Tibial nerve (tissue), 4 donors: ENCODE measurements around the gene CMIP. TPM values are rescaled to one million over a fixed set of nuclear protein-coding genes. Genes with fewer than 3 reads are reported as not detected.

Experiments
- DNase-seq, 2 donors: peaks; one replicate each; pipeline ENCODE4 v3.0.0-alpha.2; 2019; ENCODE audit warnings: low spot score in 2 of 2
- H3K27ac ChIP-seq, 4 donors: fragments of 200-600 bp; sonication (generic) in 3 of 4; one replicate each; pipeline ENCODE4 v1.5.1; 2017 to 2019; ENCODE audit warnings: mild to moderate bottlenecking in 1 of 4
- H3K27me3 ChIP-seq, 2 donors: fragments of 200-600 bp; sonication (generic) in 1 of 2; one replicate each; pipeline versions ENCODE4 v1.5.1 to v1.6.0; 2017 to 2019
- H3K36me3 ChIP-seq, 3 donors: fragments of 200-600 bp; sonication (generic); one replicate each; pipeline ENCODE4 v1.5.1; 2018 to 2019
- H3K4me1 ChIP-seq, 4 donors: fragments of 200-600 bp; sonication (generic) in 3 of 4; one replicate each; pipeline ENCODE4 v1.5.1; 2017 to 2019
- H3K4me3 ChIP-seq, 4 donors: fragments of 200-600 bp; sonication (generic) in 3 of 4; one replicate each; pipeline ENCODE4 v1.5.1; 2017 to 2019; ENCODE audit warnings: mild to moderate bottlenecking in 1 of 4, moderate library complexity in 1 of 4
- H3K9me3 ChIP-seq, 4 donors: fragments of 200-600 bp; sonication (generic) in 3 of 4; one replicate each; pipeline ENCODE4 v1.5.1; 2017 to 2019
- EP300 ChIP-seq, 2 donors: sonication (generic); formaldehyde crosslinking; IDR thresholded peaks; one replicate each; pipeline ENCODE4 v1.6.1; 2017; ENCODE audit warnings: antibody characterized with exemption in 2 of 2, mild to moderate bottlenecking in 1 of 2
- POLR2A ChIP-seq, 2 donors: fragments of 450-650 bp; IDR thresholded peaks; one replicate each; pipeline ENCODE4 v1.6.1; 2017; ENCODE audit warnings: antibody characterized with exemption in 2 of 2, mild to moderate bottlenecking in 2 of 2, moderate library complexity in 2 of 2
- WGBS, 2 donors: methylation state at CpG; one replicate each; pipeline ENCODE4 v1.1.5; 2018; 5-methylcytosine and 5-hydroxymethylcytosine counted together
- total RNA-seq, 4 donors: library from RNA; depleted of rRNA; stranded (reverse); fragments of >200 nt; gene quantifications; one replicate each; pipeline ENCODE4 v1.1.0, GENCODE V29; 2016
- TF ChIP-seq, protein P1 (sequence below), 5 experiments: fragments of 200-600 bp in 3 of 5; fragments of 450-650 bp in 2 of 5; sonication (generic) in 3 of 5; IDR thresholded peaks; one replicate each; pipeline ENCODE4 v1.5.1; 2016 to 2019; ENCODE audit warnings: antibody characterized with exemption in 5 of 5, mild to moderate bottlenecking in 3 of 5, moderate library complexity in 2 of 5

The CMIP gene
- total RNA-seq, 4 donors from 2014 or later = 28.2 to 48.8 (median 31.8) TPM

GRCh38 chr16:81601601-81602255 lies 157.1 kb downstream of the CMIP start:
- Histone ChIP-seq H3K27me3 (no peaks in the 10 kb centered on the region), H3K27ac (peak overlapping the region in 2 of 4 donors; percentile 19 to 75), H3K4me1 (peaks cover 0 to 25% (median 3%) of the 10 kb centered on the region in 4 donors), H3K4me3 (no peak overlapping the region), H3K36me3 (no peaks in the 10 kb centered on the region), H3K9me3 (no peaks in the 10 kb centered on the region)
- no peak for DNase-seq
- WGBS, 2 donors = 68 to 80% methylated on average over 16 of the region's 16 CpGs
- TF ChIP-seq EP300 (IDR thresholded peaks at IDR 0.05) (peak in 1 of 2 donors; percentile 65), POLR2A (IDR thresholded peaks at IDR 0.05) (no peak)
- TF ChIP-seq, protein P1, sequence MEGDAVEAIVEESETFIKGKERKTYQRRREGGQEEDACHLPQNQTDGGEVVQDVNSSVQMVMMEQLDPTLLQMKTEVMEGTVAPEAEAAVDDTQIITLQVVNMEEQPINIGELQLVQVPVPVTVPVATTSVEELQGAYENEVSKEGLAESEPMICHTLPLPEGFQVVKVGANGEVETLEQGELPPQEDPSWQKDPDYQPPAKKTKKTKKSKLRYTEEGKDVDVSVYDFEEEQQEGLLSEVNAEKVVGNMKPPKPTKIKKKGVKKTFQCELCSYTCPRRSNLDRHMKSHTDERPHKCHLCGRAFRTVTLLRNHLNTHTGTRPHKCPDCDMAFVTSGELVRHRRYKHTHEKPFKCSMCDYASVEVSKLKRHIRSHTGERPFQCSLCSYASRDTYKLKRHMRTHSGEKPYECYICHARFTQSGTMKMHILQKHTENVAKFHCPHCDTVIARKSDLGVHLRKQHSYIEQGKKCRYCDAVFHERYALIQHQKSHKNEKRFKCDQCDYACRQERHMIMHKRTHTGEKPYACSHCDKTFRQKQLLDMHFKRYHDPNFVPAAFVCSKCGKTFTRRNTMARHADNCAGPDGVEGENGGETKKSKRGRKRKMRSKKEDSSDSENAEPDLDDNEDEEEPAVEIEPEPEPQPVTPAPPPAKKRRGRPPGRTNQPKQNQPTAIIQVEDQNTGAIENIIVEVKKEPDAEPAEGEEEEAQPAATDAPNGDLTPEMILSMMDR (IDR thresholded peaks at IDR 0.05) = no peak

DNA sequence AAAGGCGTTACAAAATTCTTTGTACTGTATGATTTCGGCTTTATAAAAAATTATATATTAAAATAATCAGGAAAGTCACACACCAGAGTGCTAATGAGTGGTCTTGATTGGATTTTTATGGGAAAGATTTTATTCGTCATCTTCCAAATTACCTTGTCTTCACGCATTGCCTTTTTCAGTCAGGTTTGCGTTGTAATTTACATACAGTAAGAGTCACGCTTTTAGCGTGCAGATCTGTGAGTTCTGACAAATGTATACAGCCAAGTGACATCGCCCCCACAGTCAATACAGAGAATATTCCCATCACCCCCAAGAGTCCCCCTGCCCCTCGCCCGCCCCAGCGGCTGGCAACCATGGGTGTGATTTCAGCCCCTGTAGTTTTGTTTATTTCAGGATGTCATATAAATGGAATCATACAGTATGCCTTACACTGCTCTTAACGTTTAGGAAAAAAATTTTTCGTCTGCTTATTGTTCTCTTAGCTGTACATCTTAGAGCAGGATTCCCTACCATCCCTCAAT lies 157.7 kb downstream of the CMIP start:
- Histone ChIP-seq H3K27ac (peak overlapping the region in 1 of 4 donors; percentile 75), H3K9me3 (no peaks in the 10 kb centered on the region), H3K27me3 (no peaks in the 10 kb centered on the region), H3K4me1 (peaks cover 0 to 25% (median 3%) of the 10 kb centered on the region in 4 donors), H3K4me3 (no peak overlapping the region), H3K36me3 (no peaks in the 10 kb centered on the region)
- no peak for TF ChIP-seq EP300 (IDR thresholded peaks at IDR 0.05)
- TF ChIP-seq, protein P1 (IDR thresholded peaks at IDR 0.05) = no peak
- no peak for TF ChIP-seq POLR2A (IDR thresholded peaks at IDR 0.05)
- no peak for DNase-seq
- 84 to 86% methylated on average over 13 of the region's 13 CpGs for WGBS, 2 donors

- peaks cover 0 to 25% (median 3%) of the 10 kb centered on the region in 4 donors for H3K4me1 ChIP-seq
- H3K36me3 ChIP-seq = no peaks in the 10 kb centered on the region
- no peak for TF ChIP-seq EP300 (IDR thresholded peaks at IDR 0.05)
- no peak for TF ChIP-seq POLR2A (IDR thresholded peaks at IDR 0.05)
- TF ChIP-seq, protein P1 (IDR thresholded peaks at IDR 0.05) = no peak
- H3K27ac ChIP-seq = no peak overlapping the region
- no peak for DNase-seq
- H3K9me3 ChIP-seq = no peaks in the 10 kb centered on the region
- H3K4me3 ChIP-seq = no peak overlapping the region
- 91 to 93% methylated on average over 11 of the region's 11 CpGs for WGBS, 2 donors
- no peaks in the 10 kb centered on the region for H3K27me3 ChIP-seq
Observed at GRCh38 chr16:81602792-81603191, 158.2 kb downstream of the CMIP start.

- TF ChIP-seq, protein P1 (IDR thresholded peaks at IDR 0.05) = no peak
- TF ChIP-seq POLR2A (IDR thresholded peaks at IDR 0.05) = no peak
- no peak for TF ChIP-seq EP300 (IDR thresholded peaks at IDR 0.05)
- no peak for DNase-seq
- no peak overlapping the region for H3K27ac ChIP-seq
- H3K36me3 ChIP-seq = no peaks in the 10 kb centered on the region
- WGBS, 2 donors = 73 to 84% methylated on average over 8 of the region's 8 CpGs
- no peak overlapping the region for H3K4me3 ChIP-seq
- H3K27me3 ChIP-seq = no peaks in the 10 kb centered on the region
- H3K4me1 ChIP-seq = peaks cover 0 to 43% (median 19%) of the 10 kb centered on the region in 4 donors
- no peaks in the 10 kb centered on the region for H3K9me3 ChIP-seq
Observed at GRCh38 chr16:81604960-81605383, 160.4 kb downstream of the CMIP start.

DNA sequence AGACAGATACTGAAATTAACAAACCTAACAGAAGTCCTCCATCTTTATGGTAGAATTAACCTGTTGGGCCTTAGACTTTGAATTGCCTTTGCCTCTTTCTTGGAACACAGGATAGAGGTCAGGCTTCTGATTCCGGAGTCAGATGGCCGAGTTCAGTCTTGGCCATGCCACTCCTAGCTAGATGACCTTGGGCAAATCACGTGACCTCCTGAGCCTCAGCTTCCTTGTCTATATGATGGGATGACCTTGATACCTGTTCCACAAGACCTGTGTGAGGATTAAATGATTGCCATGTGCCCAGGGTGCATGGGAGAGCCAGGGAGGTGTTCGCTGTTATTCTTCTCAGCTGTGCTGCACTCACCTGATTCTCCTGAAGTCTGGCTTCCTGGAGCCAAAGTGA lies 161.4 kb downstream of the CMIP start:
- DNase-seq = no peak
- Histone ChIP-seq H3K4me3 (no peak overlapping the region), H3K27me3 (no peaks in the 10 kb centered on the region), H3K36me3 (no peaks in the 10 kb centered on the region), H3K27ac (no peak overlapping the region), H3K4me1 (peaks cover 0 to 41% (median 22%) of the 10 kb centered on the region in 4 donors), H3K9me3 (no peaks in the 10 kb centered on the region)
- WGBS, 2 donors = 93 to 95% methylated on average over 4 of the region's 4 CpGs
- TF ChIP-seq EP300 (IDR thresholded peaks at IDR 0.05) (no peak), POLR2A (IDR thresholded peaks at IDR 0.05) (no peak)
- TF ChIP-seq, protein P1 (IDR thresholded peaks at IDR 0.05) = no peak
